Keratinocyte (primary cell): ENCODE data around the gene SERPINB5. TPM values are rescaled to one million over a fixed set of nuclear protein-coding genes. Genes with fewer than 3 reads are reported as not detected.

ENCODE experiments used
- DNase-seq: peaks from one replicate; pipeline ENCODE4 v3.0.0-alpha.2; 2011; ENCODE audit warnings: low read depth, missing footprints, low spot score
- FAIRE-seq: peaks from 2 replicates; lab custom pipeline; 2011; peaks lifted over from hg19 to GRCh38; lab: Jason Lieb, UNC
- H2AFZ ChIP-seq: 2 replicates; pipeline ENCODE4 v1.6.0; 2012; ENCODE audit warnings: low read length, control low read depth, inconsistent platforms; ENCODE audit not compliant: control insufficient read depth
- H3K27ac ChIP-seq: 2 replicates; pipeline ENCODE4 v1.5.1; 2011; ENCODE audit warnings: low read length; ENCODE audit not compliant: control insufficient read depth, insufficient read depth
- H3K27me3 ChIP-seq: 3 replicates; pipeline ENCODE4 v1.6.0; 2011; ENCODE audit warnings: low read length; ENCODE audit not compliant: control insufficient read depth, insufficient read depth; ENCODE audit errors: extremely low read depth
- H3K36me3 ChIP-seq, 2 experiments: 2 replicates in 1 of 2; 3 replicates in 1 of 2; pipeline ENCODE4 v1.5.1; 2011; ENCODE audit warnings: low read length in 2 of 2, mild to moderate bottlenecking in 1 of 2; ENCODE audit not compliant: control insufficient read depth in 2 of 2, insufficient read depth in 2 of 2; ENCODE audit errors: extremely low read depth in 1 of 2
- H3K4me1 ChIP-seq: 3 replicates; pipeline ENCODE4 v1.5.1; 2011; ENCODE audit warnings: low read length; ENCODE audit not compliant: control insufficient read depth, insufficient read depth; ENCODE audit errors: extremely low read depth
- H3K4me2 ChIP-seq: 3 replicates; pipeline ENCODE4 v1.6.0; 2011; ENCODE audit warnings: low read depth, low read length; ENCODE audit not compliant: control insufficient read depth, insufficient read depth; ENCODE audit errors: extremely low read depth
- H3K4me3 ChIP-seq, 3 experiments: fragments of 200-600 bp in 1 of 3; sonication (generic) in 1 of 3; 2 replicates in 2 of 3; 3 replicates in 1 of 3; pipeline ENCODE4 v1.5.1; 2011 to 2016; ENCODE audit warnings: low read length in 3 of 3, mild to moderate bottlenecking in 3 of 3, control low read depth in 2 of 3, inconsistent platforms in 1 of 3, low read depth in 1 of 3, mixed read lengths in 1 of 3, mixed run types in 1 of 3, moderate library complexity in 1 of 3; ENCODE audit not compliant: control insufficient read depth in 2 of 3, insufficient read depth in 2 of 3; ENCODE audit errors: extremely low read depth in 1 of 3
- H3K79me2 ChIP-seq: 2 replicates; pipeline ENCODE4 v1.6.0; 2012; ENCODE audit warnings: low read length; ENCODE audit not compliant: control insufficient read depth, insufficient read depth
- H3K9ac ChIP-seq: 3 replicates; pipeline ENCODE4 v1.6.0; 2011; ENCODE audit warnings: low read length; ENCODE audit not compliant: control insufficient read depth, insufficient read depth; ENCODE audit errors: extremely low read depth
- H3K9me1 ChIP-seq: 3 replicates; pipeline ENCODE4 v1.6.0; 2011; ENCODE audit warnings: low read length; ENCODE audit not compliant: control insufficient read depth, insufficient read depth; ENCODE audit errors: extremely low read depth
- H3K9me3 ChIP-seq: 2 replicates; pipeline ENCODE4 v1.5.1; 2012; ENCODE audit warnings: low read depth, low read length; ENCODE audit not compliant: control insufficient read depth
- H4K20me1 ChIP-seq: 3 replicates; pipeline ENCODE4 v1.6.0; 2011; ENCODE audit warnings: low read length; ENCODE audit not compliant: control insufficient read depth, insufficient read depth; ENCODE audit errors: extremely low read depth
- CTCF ChIP-seq, 3 experiments: IDR thresholded peaks in 1 of 3; conservative IDR thresholded peaks in 1 of 3; optimal IDR thresholded peaks in 1 of 3; 2 replicates in 2 of 3; 3 replicates in 1 of 3; pipeline versions ENCODE3 to v1.5.1; 2011; ENCODE audit warnings: low read length in 3 of 3, mild to moderate bottlenecking in 3 of 3, moderate library complexity in 2 of 3, control low read depth in 1 of 3, inconsistent platforms in 1 of 3; ENCODE audit not compliant: insufficient read depth in 2 of 3; ENCODE audit errors: extremely low read depth in 1 of 3
- EZH2 ChIP-seq: IDR thresholded peaks from one replicate; pipeline ENCODE4 v1.6.1; 2012; ENCODE audit warnings: inconsistent platforms, mild to moderate bottlenecking, low read length, moderate library complexity
- dilution Hi-C: fragments of 300-500 bp; cut with MboI; formaldehyde crosslinking; loops from one replicate; pipeline ENCODE4 v1.7.0; 2020; ENCODE audit warnings: low sequenced_read_pairs; ENCODE audit not compliant: extremely low pct_ligation_motif_present
- polyA plus RNA-seq, 5 experiments: library from polyadenylated mRNA; depleted of rRNA in 3 of 5; stranded (reverse) in 3 of 5; stranded (forward) in 1 of 5; unstranded in 1 of 5; fragments of >200 nt; gene quantifications; 1 replicate in 1 of 5; 2 replicates in 3 of 5; 3 replicates in 1 of 5; pipeline versions ENCODE4 v1.2.1 to v1.2.3, GENCODE V29; 2011 to 2012; ENCODE audit warnings: missing spikeins in 2 of 5, low read depth in 1 of 5, low replicate concordance in 1 of 5

Gene SERPINB5
- polyA plus RNA-seq, 1 donor (not counting 4 experiments of a cell fraction or from before 2014, with no cell fraction given): 833 TPM

- Histone ChIP-seq H3K4me3 (no peak overlapping the region), H3K4me2 (no peak overlapping the region), H3K9ac (no peak overlapping the region), H3K9me3 (no peaks in the 10 kb centered on the region), H3K4me1 (peaks cover 3% of the 10 kb centered on the region), H3K27me3 (no peaks in the 10 kb centered on the region), H3K79me2 (no peaks in the 10 kb centered on the region), H3K9me1 (no peaks in the 10 kb centered on the region), H3K27ac (no peak overlapping the region), H4K20me1 (no peaks in the 10 kb centered on the region), H3K36me3 (no peaks in the 10 kb centered on the region), H2AFZ (no peak overlapping the region)
- TF ChIP-seq CTCF (optimal IDR thresholded peaks at IDR 0.05 in 1 of 3, IDR thresholded peaks at IDR 0.05 in 1 of 3, conservative IDR thresholded peaks at IDR 0.05 in 1 of 3; ENCODE audit: extremely low read depth in 1 of 3, insufficient read depth in 2 of 3, low read length in 3 of 3) (no peak), EZH2 (no peak)
- dilution Hi-C loops: no loop called here
- no peak for DNase-seq
- no peak for FAIRE-seq
Observed at GRCh38 chr18:63460414-63460813, 16.3 kb upstream of the SERPINB5 start.

GRCh38 chr18:63464434-63464833 is 12.3 kb upstream of the SERPINB5 start:
- no peak overlapping the region for H3K27ac ChIP-seq
- dilution Hi-C loops: no loop called here

More at GRCh38 chr18:63464434-63464833, 12.3 kb upstream of the SERPINB5 start:
- FAIRE-seq (no peak), DNase-seq (no peak)
- no peak overlapping the region for H3K4me3 ChIP-seq
- H3K9me3 ChIP-seq: no peaks in the 10 kb centered on the region
- H3K36me3 ChIP-seq: no peaks in the 10 kb centered on the region
- peaks cover 11% of the 10 kb centered on the region for H3K4me1 ChIP-seq
- no peak overlapping the region for H2AFZ ChIP-seq
- H3K9ac ChIP-seq: no peak overlapping the region
- H3K9me1 ChIP-seq: no peaks in the 10 kb centered on the region
- no peaks in the 10 kb centered on the region for H4K20me1 ChIP-seq
- H3K4me2 ChIP-seq: no peak overlapping the region
- H3K27me3 ChIP-seq: no peaks in the 10 kb centered on the region
- no peaks in the 10 kb centered on the region for H3K79me2 ChIP-seq
- no peak for TF ChIP-seq EZH2
- no peak for TF ChIP-seq CTCF (optimal IDR thresholded peaks at IDR 0.05 in 1 of 3, IDR thresholded peaks at IDR 0.05 in 1 of 3, conservative IDR thresholded peaks at IDR 0.05 in 1 of 3; ENCODE audit: extremely low read depth in 1 of 3, insufficient read depth in 2 of 3, low read length in 3 of 3)
